Fibroblast of upper back skin (primary cell): Measurements from ENCODE around the gene CSRNP3.

Source experiments
- DNase-seq: peaks from one replicate; pipeline ENCODE4 v3.0.0-alpha.2; 2013

Gene CSRNP3

GRCh38 chr2:165594231-165594934 lies 124.9 kb downstream of the CSRNP3 start:
- no peak for DNase-seq

- no peak for DNase-seq
Measured at GRCh38 chr2:165594935-165595255, 125.4 kb downstream of the CSRNP3 start.

- no peak for DNase-seq
Measured at GRCh38 chr2:165596788-165597187, 127.3 kb downstream of the CSRNP3 start.

- DNase-seq = no peak
Measured at GRCh38 chr2:165601065-165601830, 131.8 kb downstream of the CSRNP3 start.

- DNase-seq = peak; percentile 20
Measured at GRCh38 chr2:165601928-165602521, 132.5 kb downstream of the CSRNP3 start.

- no peak for DNase-seq
Measured at GRCh38 chr2:165609672-165610071, 140.2 kb downstream of the CSRNP3 start.

GRCh38 chr2:165610591-165611029 lies 141.1 kb downstream of the CSRNP3 start:
- no peak for DNase-seq

GRCh38 chr2:165617741-165618481 lies 148.4 kb downstream of the CSRNP3 start:
- DNase-seq = no peak

GRCh38 chr2:165618806-165619205 lies 149.3 kb downstream of the CSRNP3 start:
- DNase-seq = no peak

- DNase-seq = peak; percentile 26
Measured at GRCh38 chr2:165621086-165621560, 151.6 kb downstream of the CSRNP3 start.

- DNase-seq = no peak
Measured at GRCh38 chr2:165623161-165623560, 153.7 kb downstream of the CSRNP3 start.

GRCh38 chr2:165623783-165624469 lies 154.4 kb downstream of the CSRNP3 start:
- no peak for DNase-seq

GRCh38 chr2:165624470-165624800 lies 154.9 kb downstream of the CSRNP3 start:
- no peak for DNase-seq

GRCh38 chr2:165627470-165627869 lies 158.0 kb downstream of the CSRNP3 start:
- peak; percentile 55 for DNase-seq

GRCh38 chr2:165629776-165630175 lies 160.3 kb downstream of the CSRNP3 start:
- no peak for DNase-seq

- no peak for DNase-seq
Measured at GRCh38 chr2:165630236-165630635, 160.7 kb downstream of the CSRNP3 start.

GRCh38 chr2:165631089-165631488 lies 161.6 kb downstream of the CSRNP3 start:
- no peak for DNase-seq

- no peak for DNase-seq
Measured at GRCh38 chr2:165632594-165632993, 163.1 kb downstream of the CSRNP3 start.

GRCh38 chr2:165633431-165633830 lies 163.9 kb downstream of the CSRNP3 start:
- DNase-seq = no peak

- no peak for DNase-seq
Measured at GRCh38 chr2:165634282-165634681, 164.8 kb downstream of the CSRNP3 start.

GRCh38 chr2:165634855-165635254 lies 165.4 kb downstream of the CSRNP3 start:
- peak; percentile 31 for DNase-seq

GRCh38 chr2:165635532-165635931 lies 166.0 kb downstream of the CSRNP3 start:
- no peak for DNase-seq

GRCh38 chr2:165636959-165637358 lies 167.5 kb downstream of the CSRNP3 start:
- DNase-seq = no peak
